CD4-positive, alpha-beta T cell treated with Interleukin-2 at 100 ng/mL for 4 hours (primary cell): Measurements from ENCODE around the gene GPAM.
"Not testable (repeated sequence)": the region's sequence is repeated elsewhere in the genome, so short reads cannot be mapped to it uniquely, and the experiment has no call there.

Experiments
- DNase-seq: peaks from one replicate; pipeline ENCODE4 v3.0.0-alpha.2; 2020; ENCODE audit warnings: low spot score

GPAM gene

GRCh38 chr10:112183329-112184051, at the start of gene GPAM:
Gene GPAM, minus strand, starts transcription at chr10:112183765. Its CDS starts 1,981 bp downstream, at chr10:112181784.
- peak; percentile 97 for DNase-seq

DNA sequence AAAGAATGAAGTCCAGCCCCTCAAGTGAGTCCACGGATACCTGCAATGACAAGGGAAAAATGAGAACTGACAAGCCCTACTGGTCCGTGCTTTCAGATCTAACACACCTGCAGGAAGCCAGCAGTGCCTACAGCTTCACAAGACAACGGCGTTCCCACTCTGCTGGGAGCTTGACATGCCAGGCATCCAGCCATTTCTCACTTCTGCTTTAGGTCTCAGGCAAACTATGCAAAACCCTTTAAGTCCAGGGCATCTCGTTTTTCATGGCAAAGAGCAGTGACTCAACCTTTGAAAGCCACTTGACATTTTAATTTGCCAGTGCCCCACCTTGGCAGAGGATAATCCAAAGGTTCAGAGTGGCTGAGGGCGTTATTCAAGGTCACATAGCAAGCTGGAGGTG, 49.1 kb upstream of the GPAM start:
- DNase-seq, result no peak

DNA sequence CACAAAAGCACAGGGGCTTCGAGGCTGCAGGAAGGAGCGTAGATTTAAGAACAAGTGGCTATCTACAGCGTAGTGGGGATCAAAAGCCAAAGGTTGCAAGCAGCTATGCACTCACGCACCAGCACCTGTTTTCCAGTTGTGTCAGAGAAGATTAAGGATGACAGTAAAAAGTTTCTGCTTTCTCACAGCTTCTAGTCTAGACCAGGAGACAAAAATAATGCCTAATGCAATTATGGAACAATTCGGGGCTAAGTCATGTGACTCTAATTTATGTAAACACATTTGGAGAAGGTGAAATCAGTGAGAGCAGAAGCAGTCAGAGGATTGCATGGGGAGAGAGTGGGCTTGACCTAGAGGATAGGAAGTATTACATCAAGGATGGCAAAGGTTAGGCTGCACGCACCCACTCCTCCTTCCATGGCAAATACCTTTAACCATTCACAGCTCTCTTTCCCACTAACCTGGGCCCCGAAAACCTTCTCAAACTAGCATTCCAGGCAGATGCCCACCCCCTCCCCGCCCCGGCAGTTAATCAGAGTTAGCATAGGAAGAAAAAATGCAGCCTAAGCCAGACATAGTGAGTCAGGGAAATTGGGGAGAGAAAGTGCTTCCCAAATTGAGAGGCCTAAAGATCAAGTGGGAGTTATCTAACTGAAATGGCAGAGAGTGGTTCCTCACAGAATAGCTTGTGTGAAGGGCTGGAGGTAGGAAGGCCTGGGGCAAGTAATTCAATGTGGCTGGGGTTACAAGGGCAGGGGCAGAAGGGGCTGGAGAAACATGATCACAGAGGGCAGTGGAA, 48.2 kb upstream of the GPAM start:
- DNase-seq, result no peak

GRCh38 chr10:112230325-112230988, 46.9 kb upstream of the GPAM start:
- no peak for DNase-seq

DNA sequence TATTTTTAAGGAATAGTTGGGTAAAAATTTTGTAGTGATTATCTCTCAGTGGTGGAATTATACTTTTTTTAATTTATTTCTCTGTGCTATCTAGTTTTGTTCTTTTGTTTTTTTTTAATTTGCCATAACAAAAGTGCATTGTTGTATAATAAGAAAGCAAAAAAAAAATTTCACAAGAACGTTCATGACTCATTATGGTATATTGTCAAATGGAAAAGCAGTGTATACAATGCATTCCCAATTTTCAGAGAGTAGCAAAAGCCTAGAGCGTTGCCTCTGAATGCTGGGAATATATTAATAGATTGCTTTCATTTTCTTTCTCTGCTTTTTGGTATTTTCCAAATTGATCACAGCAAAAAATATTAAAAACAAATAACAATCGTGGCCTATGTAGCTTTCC, 46.3 kb upstream of the GPAM start:
- no peak for DNase-seq

- DNase-seq, result no peak
Observed at GRCh38 chr10:112229096-112229495, 45.5 kb upstream of the GPAM start.

DNA sequence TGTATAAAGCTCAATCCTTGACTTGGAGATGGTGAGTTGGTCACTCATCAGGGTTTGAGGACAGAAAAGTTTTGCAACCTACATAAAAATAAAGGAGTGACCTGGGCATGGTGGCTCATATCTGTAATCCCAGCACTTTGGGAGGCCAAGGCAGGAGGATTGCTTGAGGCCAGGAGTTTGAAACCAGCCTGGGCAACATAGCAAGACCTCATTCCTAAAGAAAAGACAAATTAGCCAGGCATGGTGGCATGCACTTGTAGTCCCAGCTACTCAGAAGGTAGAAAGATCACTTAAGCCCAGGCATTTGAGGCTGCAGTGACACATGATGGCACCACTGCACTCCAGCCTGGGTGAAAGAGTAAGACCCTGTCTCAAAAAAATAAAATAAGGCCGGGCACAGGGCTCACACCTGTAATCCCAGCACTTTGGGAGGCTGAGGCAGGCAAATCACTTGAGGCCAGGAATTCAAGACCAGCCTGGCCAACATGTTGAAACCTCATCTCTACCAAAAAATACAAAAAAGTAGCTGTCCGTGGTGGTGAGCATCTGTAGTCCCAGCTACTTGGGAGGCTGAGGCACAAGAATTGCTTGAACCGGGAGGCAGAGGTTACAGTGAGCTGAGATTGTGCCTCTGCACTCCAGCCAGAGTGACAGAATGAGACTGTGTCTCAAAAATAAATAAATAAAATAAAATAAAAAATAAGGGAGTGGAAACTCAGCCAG, 45.0 kb upstream of the GPAM start:
- not testable (repeated sequence) for DNase-seq

DNA sequence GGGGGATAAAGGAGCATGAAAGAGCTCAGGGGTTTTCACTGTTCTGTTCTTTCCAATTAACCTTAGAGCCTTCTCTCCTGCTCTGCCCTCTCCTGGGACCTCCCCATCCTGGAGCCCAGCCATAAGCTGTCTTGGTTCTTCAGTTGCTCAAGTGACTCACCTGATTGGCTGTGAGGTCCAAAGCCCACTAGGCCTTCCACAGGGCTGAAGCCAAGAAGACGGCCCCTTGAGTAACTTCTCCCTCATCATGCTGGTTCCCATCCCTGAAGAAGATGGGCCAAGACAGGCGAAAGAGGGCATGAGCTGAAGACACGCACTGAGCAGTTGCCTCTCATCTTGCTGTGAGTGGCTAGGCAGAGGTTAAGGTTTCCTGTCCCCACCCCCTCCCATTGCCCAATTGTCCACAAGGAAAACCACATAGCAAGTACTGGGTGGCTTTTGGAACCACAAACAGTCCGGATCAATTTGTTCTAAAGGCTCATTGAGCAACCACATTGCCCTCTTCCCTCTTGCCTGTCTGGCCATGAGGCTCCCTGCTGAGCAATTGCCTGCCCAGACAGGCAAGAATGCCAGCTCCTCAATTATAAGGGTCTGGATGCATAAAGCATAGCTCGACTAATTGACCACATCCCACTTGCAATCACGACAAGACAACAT, 43.9 kb upstream of the GPAM start:
- no peak for DNase-seq

DNA sequence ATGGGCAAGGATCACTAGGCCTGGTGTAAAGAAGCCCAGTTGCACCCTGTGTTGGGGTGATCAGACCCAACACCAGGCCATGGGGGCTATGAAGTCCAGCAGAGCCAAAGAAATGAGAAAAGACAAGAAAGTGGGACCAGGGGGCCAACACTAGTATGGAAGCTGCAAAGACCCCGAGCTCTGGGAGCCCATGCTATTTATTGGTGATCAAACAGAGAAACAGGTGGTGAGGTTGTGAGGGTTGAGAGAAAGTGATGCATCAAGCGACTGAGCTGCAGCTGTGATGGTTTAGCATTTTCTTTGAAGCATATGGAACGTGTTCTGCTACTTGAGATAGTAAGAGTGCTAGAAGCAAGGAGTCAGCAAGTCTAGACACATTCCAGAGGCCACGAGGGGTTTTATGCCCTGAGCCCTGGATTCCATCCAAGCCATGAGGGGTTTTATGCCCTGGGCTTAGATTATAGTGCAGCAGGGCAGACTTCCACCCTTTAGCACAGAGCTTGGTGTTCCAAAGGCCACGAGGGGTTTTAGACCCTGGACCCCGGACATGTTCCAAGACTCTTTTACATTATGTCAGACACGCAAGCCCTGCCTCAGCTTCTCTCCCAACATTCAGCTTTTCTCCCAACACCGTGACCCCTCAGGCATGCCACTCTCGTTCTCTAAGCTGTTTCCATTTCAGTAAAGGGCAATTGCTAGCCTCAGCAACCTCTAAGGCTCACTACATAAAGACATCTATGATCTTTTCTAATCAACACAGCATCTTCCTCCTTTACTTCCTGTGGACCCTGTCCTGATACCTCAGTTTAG, 43.1 kb upstream of the GPAM start:
- DNase-seq, result no peak

DNA sequence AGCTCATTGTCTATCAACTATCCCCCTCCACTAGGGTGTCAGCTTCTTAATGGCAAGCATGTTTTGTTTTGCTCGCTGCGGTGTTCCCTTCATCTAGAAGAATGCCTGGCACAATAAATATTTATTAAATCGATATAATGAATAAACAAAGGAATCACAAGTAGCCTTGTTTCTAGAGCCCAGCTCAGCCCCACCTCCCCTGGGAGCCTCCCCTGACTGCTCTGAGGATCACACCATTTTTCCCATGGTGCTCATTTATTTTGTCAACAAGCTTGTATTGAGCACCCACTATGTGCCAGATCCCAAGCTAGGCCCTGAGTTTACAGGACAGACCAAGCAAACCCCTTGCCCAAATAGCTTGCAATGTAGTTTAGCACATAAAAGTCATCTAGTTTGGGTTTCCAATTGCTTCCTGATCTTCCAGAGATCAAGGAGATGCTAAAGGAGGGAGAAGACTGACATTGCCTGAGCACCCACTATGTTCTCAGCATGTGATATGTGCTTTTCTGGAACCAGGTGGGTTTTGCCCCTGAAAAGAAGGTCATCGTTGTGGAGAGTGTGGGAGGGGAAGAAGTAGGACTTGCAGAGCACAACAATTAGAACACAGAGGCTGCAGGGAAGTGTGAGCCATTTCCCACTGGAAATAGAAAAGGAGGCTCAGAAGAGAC, 42.3 kb upstream of the GPAM start:
- DNase-seq, result no peak

DNA sequence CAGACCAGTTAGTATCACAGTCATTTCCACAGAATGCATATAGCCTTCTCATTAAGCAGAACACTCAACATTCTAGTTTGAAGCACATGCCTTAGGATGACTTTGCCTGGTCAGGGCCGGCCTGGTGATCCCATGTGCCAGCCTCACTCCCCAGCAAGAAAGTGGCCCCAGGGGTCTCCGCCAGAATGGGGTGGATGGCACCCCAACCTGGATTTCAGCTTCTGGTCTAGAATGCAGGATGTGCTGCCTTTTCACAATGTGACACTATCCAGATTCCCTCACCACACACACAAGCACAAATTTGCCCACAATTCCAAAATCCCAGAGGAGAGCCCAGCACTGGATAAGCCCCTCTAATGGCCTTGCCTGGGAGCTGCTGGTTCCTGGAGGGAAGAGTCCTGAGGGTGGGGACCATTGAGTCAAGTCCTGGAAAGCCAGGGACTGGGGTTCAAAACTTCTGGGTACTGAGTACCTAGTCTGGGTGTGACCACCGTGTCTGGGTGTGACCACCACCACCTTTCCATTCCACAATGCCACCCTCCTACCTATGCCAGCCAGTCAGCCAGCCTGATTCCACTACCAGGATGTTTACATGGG, 41.5 kb upstream of the GPAM start:
- DNase-seq, result no peak

DNA sequence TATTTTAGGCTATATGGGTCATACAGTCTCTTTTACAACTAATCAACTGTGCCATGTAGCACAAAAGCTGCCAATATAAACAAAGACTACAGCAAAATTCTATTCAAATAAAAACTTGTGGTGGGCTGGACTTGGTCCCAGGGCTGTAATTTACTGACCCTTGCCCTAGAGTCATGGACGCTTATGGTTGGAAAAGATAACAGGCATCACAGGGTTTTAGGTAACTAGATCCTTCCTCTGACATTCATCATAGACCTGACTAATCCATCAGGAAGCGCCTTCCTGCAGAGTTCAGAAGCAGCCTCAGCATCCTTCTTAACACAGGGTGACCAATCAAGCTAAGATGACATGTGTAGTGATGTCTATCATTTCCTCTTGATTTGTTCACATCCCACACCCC, 40.2 kb upstream of the GPAM start:
- DNase-seq, result no peak

- no peak for DNase-seq
Observed at GRCh38 chr10:112222799-112223198, 39.2 kb upstream of the GPAM start.

DNA sequence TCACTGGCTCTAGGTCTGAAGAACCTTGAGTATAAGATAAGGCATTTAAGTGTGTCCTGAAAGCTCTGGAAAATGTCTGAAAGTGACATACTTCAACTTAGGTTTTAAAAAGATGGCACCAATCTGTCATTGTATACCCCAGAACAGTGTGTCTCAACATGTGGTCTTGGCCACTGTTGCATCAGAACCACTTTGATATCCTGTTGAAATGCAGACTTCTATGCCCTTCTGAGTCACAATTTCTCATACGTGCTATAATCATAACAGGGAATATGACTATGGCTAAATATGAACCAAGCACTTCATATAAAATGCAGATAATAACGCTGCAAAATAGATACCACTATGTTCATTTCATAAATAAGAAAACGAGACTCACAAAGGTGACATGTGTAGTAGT, 38.0 kb upstream of the GPAM start:
- no peak for DNase-seq

- DNase-seq, result no peak
Observed at GRCh38 chr10:112218960-112219359, 35.4 kb upstream of the GPAM start.

- DNase-seq, result no peak
Observed at GRCh38 chr10:112218036-112218390, 34.4 kb upstream of the GPAM start.

- no peak for DNase-seq
Observed at GRCh38 chr10:112217386-112218035, 33.9 kb upstream of the GPAM start.

GRCh38 chr10:112216966-112217365, 33.4 kb upstream of the GPAM start:
- DNase-seq, result no peak

DNA sequence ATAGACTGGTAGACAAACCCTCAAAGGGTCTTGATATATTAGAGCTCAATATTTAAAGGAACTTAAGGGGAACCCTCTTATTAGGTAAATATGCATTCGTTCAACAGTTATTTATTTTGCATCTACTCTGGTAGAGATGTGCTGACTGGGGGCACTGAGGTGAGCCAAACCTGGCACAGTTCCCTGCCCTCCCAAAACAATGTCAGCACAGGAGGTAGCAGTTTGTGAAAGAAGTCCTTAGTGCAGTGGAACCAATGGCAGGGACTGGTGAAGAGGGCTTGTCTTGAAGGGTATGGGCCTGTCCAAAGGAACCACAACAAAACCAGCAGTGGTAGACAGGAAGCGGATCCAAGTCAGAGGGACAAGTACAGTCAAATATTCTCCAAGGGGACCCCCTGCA, 32.6 kb upstream of the GPAM start:
- no peak for DNase-seq
